ENCODE results near the gene ATE1.

DNA sequence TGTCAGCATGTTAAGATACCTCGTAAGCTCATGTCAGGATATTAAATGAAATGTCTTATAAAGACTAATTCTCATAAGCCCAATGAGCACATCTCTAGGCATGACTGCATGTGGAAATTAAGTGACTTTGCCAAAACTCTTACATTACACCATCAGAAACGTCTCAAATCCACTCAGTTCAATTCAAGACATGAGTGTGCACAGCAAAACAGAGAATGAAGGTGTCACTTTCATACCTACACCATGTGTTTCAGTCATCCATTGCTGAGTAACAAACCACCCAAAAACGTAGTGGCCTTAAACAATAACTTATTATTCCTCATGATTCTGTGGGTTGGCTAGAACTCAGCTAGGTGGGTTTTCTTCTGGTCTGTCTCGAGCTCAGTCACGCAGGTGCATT is 99.8 kb downstream of the ATE1 start:
- TF ChIP-seq ZNF70 (CRISPR knock-in tag; IDR thresholded peaks at IDR 0.05) (no peak), OSR1 (CRISPR knock-in tag; IDR thresholded peaks at IDR 0.05) (no peak), ZFP30 (CRISPR knock-in tag; IDR thresholded peaks at IDR 0.05) (no peak), RARB (CRISPR knock-in tag; IDR thresholded peaks at IDR 0.05) (no peak), ZNF565 (CRISPR knock-in tag; conservative IDR thresholded peaks at IDR 0.05; ENCODE audit: low read depth) (no peak), ZFP3 (CRISPR knock-in tag; IDR thresholded peaks at IDR 0.05) (no peak), PPARA (CRISPR knock-in tag; IDR thresholded peaks at IDR 0.05; ENCODE audit: borderline replicate concordance) (no peak)
- TF ChIP-seq, protein P1, sequence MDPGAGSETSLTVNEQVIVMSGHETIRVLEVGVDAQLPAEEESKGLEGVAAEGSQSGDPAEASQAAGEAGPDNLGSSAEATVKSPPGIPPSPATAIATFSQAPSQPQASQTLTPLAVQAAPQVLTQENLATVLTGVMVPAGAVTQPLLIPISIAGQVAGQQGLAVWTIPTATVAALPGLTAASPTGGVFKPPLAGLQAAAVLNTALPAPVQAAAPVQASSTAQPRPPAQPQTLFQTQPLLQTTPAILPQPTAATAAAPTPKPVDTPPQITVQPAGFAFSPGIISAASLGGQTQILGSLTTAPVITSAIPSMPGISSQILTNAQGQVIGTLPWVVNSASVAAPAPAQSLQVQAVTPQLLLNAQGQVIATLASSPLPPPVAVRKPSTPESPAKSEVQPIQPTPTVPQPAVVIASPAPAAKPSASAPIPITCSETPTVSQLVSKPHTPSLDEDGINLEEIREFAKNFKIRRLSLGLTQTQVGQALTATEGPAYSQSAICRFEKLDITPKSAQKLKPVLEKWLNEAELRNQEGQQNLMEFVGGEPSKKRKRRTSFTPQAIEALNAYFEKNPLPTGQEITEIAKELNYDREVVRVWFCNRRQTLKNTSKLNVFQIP (CRISPR knock-in tag; IDR thresholded peaks at IDR 0.05; ENCODE audit: borderline replicate concordance, low read depth), result no peak

Data from SK-N-SH treated with all-trans-retinoic acid at 6 μM for 48 hours (cell line).